GM12872 (cell line): Measurements from ENCODE around the gene ABAT.

Experiments
- CTCF ChIP-seq: IDR thresholded peaks from 3 replicates; pipeline ENCODE4 v1.5.1; 2011; ENCODE audit warnings: low read depth, mild to moderate bottlenecking, low read length, moderate library complexity; ENCODE audit not compliant: insufficient read depth

Gene ABAT

GRCh38 chr16:8768692-8769091, 94.3 kb downstream of the ABAT start:
- TF ChIP-seq CTCF, result no peak

- no peak for TF ChIP-seq CTCF
Observed at GRCh38 chr16:8773537-8773936, 99.1 kb downstream of the ABAT start.

- no peak for TF ChIP-seq CTCF
Observed at GRCh38 chr16:8774208-8774607, 99.8 kb downstream of the ABAT start.

- TF ChIP-seq CTCF, result no peak
Observed at GRCh38 chr16:8775359-8775758, 100.9 kb downstream of the ABAT start.

GRCh38 chr16:8776129-8776584, 101.7 kb downstream of the ABAT start:
- no peak for TF ChIP-seq CTCF

GRCh38 chr16:8777217-8777616, 102.8 kb downstream of the ABAT start:
- no peak for TF ChIP-seq CTCF

- no peak for TF ChIP-seq CTCF
Observed at GRCh38 chr16:8781797-8782196, 107.4 kb downstream of the ABAT start.

GRCh38 chr16:8782673-8783072, 108.3 kb downstream of the ABAT start:
- no peak for TF ChIP-seq CTCF
